Occipital lobe (tissue), 2 donors: ENCODE data around the gene NDUFAF2. TPM values are rescaled to one million over a fixed set of nuclear protein-coding genes. Genes with fewer than 3 reads are reported as not detected.
"Not testable (repeated sequence)": the region's sequence is repeated elsewhere in the genome, so short reads cannot be mapped to it uniquely, and the experiment has no call there.

ENCODE experiments used
- DNase-seq: peaks from one replicate; lab custom pipeline; 2025; lab: John Stamatoyannopoulos, UW
- total RNA-seq: library from RNA; depleted of rRNA; stranded (reverse); fragments of >200 nt; gene quantifications from one replicate; pipeline ENCODE4 v1.2.3, GENCODE V29; 2014

Gene NDUFAF2
- total RNA-seq, 1 donor from 2014 or later, result 24.0 TPM

GRCh38 chr5:61171479-61171878, 226.5 kb downstream of the NDUFAF2 start:
- DNase-seq, result no peak

- no peak for DNase-seq
These were observed 231.6 kb downstream of the NDUFAF2 start for GRCh38 chr5:61176631-61177030.

GRCh38 chr5:61177070-61177469, 232.1 kb downstream of the NDUFAF2 start:
- no peak for DNase-seq

- DNase-seq, result no peak
These were observed 232.7 kb downstream of the NDUFAF2 start for GRCh38 chr5:61177716-61178115.

- no peak for DNase-seq
These were observed 233.7 kb downstream of the NDUFAF2 start for GRCh38 chr5:61178702-61179101.

GRCh38 chr5:61180886-61181285, 235.9 kb downstream of the NDUFAF2 start:
- DNase-seq, result no peak

- DNase-seq, result no peak
These were observed 237.4 kb downstream of the NDUFAF2 start for GRCh38 chr5:61182449-61182848.

- no peak for DNase-seq
These were observed 238.5 kb downstream of the NDUFAF2 start for GRCh38 chr5:61183538-61183937.

GRCh38 chr5:61184708-61185107, 239.7 kb downstream of the NDUFAF2 start:
- no peak for DNase-seq

- DNase-seq, result no peak
These were observed 241.6 kb downstream of the NDUFAF2 start for GRCh38 chr5:61186634-61187033.

GRCh38 chr5:61187352-61187751, 242.3 kb downstream of the NDUFAF2 start:
- not testable (repeated sequence) for DNase-seq

GRCh38 chr5:61187826-61188225, 242.8 kb downstream of the NDUFAF2 start:
- DNase-seq, result not testable (repeated sequence)

GRCh38 chr5:61198606-61199005, 253.6 kb downstream of the NDUFAF2 start:
- DNase-seq, result no peak

GRCh38 chr5:61200582-61201155, 255.7 kb downstream of the NDUFAF2 start:
- no peak for DNase-seq

- DNase-seq, result no peak
These were observed 257.2 kb downstream of the NDUFAF2 start for GRCh38 chr5:61202213-61202612.

Other genes with a start within 250 kb of the NDUFAF2 start
- 10.3 TPM for gene DEPDC1B, start 245.0 kb upstream of the NDUFAF2 start, total RNA-seq
- gene ELOVL7, start 100.9 kb upstream of the NDUFAF2 start, total RNA-seq, result 8.7 TPM
- gene ERCC8, start 135 bp upstream of the NDUFAF2 start, total RNA-seq, result 34.6 TPM
- gene SMIM15, start 217.3 kb downstream of the NDUFAF2 start, total RNA-seq, result 36.8 TPM